Superior temporal gyrus (tissue), 1 donor: Measurements from ENCODE around the gene C1orf141.
A peak's percentile ranks its signal among the peaks of the same experiment; 100 is the strongest.
"Not testable (repeated sequence)": the region's sequence is repeated elsewhere in the genome, so short reads cannot be mapped to it uniquely, and the experiment has no call there.

Experiments
- DNase-seq: peaks from one replicate; pipeline ENCODE4 v3.0.0-alpha.2; 2016; ENCODE audit errors: extremely low spot score

Gene C1orf141

DNA sequence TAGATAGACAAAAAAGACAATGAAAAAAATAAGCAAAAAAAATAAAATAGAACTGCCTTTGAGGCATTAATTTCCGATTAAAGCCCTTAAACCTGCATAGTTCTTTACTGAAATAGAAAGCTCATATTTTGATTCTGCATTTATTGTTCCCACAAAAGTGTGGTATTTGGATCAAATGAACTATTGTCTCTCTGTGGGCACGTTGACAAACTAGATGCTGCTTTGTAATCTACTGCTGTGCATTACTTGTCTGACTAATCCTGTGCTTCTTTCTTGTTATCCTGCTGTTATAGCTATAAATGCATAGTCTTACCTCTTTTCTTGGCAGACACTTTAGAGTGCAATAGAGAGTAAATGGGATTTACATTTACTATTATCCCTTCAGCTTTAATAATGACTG lies 49.4 kb downstream of the C1orf141 start:
- DNase-seq, result peak; percentile 73

DNA sequence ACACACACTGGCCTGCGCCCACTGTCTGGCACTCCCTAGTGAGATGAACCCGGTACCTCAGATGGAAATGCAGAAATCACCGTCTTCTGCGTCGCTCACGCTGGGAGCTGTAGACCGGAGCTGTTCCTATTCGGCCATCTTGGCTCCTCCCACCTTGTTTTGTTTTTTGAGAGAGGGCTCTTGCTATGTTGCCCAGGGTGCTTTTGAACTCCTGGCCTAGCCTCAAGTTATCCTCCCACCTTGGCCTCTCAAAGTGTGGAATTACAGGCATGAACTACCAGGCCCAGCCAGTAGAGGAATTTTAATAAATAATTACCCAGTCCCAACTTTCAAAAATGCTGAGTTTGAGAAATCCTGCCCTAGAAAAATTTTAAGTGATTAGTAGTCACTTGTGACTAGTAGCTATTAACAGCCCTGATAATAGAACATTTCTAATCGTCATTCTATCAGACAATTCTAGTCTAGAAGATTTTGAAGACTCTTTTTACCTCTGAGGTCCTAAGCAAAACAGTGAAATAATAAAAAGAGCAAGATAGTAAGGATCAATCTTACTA lies 49.9 kb downstream of the C1orf141 start:
- DNase-seq, result peak; percentile 9

DNA sequence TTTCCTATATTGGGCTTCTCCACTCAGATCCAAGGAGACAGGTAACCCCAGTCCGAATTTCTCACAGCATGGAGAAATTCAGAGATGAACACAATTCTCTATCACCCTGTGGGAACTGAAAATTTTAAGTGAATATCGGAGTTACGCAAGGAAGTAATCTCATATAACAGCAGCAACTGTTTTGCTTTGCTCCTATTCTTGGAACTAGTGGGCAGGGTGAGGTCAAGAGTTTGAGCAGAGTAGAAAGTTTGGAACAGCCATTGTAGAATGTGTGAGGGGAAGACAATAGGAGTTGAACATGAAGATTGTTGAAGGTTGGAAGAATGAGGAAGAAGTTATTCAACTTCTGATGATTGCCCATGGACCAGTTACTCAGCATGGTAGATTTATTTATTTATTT lies 56.5 kb downstream of the C1orf141 start:
- DNase-seq, result no peak

DNA sequence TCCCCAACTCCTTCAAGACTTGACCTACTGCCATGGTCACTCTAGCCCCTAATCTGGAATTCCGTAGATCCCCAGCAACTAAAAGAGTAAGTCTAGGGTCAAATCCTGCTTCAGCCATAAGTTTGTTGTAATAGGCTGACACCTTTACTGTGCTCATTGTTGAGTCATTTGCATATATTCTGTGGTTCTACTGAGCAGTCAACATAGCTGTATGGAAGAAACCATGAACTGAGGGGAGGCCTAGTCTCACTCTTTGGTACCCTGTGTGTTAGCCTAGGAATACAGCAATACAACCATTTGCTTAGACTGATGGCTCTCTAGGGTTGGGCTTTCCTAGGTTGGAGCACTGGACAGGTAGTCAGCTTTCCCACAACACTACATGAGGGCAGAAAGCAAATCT lies 57.2 kb downstream of the C1orf141 start:
- DNase-seq, result no peak

DNA sequence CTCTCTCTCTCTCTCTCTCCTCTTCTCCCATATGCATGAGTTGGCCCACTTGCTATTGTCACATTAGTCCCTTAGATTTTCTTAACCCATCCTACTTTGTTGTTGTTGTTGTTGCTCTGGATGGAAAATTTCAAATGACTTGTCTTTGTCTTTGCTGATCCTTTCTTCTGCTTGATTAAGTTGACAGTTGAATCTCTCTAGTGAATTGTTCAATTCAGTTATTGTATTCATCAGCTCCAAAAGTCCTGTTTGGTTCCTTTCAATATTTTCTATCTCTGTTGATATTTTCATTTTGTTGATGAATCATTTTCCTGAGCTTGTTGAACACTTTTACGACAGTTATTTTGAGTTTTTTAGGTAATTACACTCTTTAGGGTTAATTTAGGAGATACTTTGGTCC lies 62.0 kb downstream of the C1orf141 start:
- no peak for DNase-seq

DNA sequence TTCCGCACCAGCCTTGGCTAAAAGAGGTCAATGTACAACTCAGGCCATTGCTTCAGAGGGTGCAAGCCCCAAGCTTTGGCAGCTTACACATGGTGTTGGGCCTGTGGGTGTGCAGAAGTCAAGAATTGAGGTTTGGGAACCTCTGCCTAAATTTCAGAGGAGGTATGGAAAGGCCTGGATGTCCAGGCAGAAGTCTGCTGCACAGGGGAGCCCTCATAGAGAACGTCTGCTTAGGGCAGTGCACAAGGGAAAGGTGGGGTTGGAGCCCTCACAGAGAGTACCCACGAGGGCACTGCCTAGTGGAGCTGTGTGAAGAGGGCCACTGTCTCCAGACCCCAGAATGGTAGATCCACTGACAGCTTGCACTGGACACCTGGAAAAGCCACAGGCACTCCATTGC lies 67.1 kb downstream of the C1orf141 start:
- DNase-seq, result not testable (repeated sequence)

DNA sequence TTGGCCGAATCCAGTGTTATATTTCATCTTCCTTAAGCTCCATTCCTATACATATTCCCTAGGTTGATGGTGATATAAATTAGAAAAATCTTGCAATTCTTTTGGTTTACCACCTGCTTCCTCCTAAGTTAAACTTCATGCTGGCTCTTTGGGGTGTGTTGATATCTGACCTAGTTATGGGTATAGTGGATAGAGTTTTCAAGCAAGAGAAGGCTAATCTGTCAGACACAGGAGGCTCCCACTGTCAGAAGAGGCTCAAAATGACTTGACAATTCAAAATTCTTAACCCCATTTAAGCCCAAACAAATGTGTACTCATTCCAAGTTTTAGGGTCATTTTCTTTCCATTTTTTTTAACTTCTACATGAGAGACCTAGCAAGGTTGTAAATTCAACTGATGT lies 72.4 kb downstream of the C1orf141 start:
- no peak for DNase-seq

DNA sequence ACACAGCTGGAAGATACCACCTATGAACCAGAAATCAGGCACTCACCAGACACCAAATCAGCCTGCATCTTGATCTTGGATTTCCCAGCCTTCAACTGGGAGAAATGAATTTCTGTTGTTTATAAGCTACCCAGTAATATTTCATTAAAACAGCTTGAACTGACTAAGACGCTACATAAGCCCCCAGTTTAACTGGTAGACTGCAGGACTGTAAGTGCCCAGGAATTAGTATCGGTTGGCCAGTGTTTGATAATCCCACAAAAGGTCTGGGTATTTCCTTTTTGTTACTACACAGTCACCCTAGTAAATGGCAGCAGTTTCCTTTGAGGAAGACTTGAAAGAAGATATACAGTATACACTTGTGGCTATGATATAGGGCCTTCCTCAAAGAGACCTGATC lies 73.5 kb downstream of the C1orf141 start:
- no peak for DNase-seq

DNA sequence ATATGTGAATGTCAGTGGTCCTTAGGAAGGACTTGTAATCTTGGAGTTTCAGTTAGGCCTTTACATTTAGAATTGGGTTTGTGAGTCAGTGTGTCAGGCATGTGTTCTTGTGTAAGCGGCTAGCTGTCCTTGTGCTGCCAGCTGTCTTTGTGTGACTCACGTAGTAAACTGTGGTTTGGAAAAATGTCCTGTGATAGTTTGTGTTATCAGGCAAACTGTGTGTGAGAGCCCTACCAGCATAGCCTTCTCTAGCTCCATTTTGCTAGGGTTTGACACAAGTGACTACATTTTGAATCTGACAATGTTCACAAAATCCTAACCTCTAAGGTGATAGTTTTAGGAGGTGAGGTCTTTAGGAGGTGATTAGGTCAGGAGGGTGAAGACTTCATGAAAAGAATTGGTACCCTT lies 74.0 kb downstream of the C1orf141 start:
- no peak for DNase-seq

DNA sequence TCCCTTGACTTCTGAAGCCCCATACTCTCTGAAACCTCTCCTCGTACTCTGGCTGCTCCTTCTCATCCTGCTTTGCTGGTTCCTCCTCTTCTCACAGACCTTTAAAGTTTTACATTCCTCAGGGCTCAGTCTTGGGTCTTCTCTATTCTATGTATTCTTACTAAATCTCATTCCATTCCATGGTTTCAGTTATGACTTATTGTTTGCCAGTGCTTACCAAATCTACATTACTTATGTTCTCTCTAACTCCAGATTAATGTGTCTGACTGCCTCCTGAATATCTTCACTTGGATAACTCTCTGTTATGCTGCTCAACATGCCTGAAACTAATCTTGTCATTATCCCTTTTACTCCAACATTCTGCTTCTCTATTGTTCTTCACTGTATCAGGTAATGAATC lies 75.4 kb downstream of the C1orf141 start:
- DNase-seq, result no peak

DNA sequence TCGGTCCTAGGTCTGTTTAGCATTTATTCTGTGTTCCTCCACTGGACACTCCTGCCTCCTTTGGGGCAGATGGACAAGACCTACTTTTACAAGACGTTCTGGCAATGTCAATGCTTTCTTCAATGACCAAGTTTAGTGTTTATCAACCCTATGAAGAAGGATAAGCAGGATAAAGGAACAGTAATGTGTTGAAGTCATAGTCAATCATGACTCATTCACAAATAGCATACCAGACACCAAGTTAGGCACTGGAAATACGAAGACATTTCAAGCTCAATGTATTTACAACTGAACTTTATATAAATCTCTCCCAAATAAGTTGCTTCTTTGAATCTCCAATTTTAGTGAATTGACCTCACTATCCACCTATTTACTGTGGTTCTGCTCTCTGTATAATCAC lies 76.0 kb downstream of the C1orf141 start:
- DNase-seq, result no peak

DNA sequence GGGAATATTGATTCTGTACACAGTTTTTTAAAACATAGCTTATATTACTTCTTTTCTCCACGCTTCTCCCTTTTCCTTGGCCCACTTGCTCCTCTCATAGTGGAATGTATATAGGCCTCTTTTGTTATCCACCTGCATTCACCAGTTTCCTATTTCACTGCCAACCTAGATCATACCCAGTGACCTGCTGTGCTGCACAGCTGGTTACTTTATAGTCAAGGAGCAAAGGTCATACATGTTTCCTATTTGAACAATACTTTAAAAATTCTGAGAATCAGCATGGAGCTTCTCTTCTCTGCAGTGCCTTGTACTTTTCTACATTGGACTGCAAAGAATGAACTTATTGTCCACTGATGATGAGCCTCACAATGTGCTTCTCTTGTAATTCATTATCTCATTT lies 76.5 kb downstream of the C1orf141 start:
- no peak for DNase-seq

DNA sequence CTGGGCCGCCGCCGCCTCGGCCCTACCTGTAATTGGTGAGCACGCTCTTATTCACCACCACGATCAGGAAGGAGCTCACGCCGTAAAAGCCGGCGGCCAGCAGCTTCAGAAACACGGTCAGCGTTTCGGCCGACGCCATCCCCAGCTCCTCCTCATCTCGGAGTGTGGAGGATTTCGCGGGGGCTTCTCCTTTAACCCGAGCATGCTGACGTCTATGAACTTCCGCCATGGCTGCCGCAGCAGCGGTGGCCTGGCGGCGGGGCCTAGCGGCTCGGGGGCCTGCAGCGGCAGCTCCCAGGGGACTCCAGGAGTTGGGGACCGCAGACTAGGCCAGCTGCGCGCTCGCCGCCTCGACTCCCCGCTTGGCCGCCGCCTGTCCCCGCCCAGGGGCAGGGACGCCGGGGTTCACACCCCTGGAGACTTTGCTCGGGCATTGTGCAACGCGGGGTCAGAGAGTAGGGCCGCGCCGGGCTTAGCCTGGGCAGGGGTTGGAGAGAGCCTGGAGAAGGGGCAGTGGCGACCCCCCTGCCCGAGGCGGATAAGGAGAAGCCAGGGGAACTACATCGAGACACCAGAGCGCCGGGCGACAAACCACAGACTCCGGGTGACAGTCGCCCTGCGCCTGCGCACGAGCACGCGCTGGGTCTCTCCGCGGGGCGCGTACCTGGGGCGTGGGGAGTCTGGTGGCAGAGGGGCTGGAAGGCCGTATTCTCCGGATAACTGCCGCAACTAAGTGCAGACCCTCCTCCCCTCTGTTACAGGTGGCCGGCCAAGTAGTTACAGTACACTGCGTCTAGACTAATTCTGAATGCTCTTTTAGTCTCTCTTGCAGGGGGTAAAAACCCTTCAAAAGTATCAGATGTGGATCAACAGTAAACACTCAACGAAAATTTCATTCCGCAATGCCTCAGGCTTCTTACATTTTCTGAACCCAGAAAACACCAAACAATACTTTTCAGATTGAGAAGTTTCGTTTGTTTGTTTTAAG lies 80.7 kb downstream of the C1orf141 start, which contains the start of gene SLC35D1:
TSS of gene SLC35D1 (minus strand) at position 364 of the 988 bp plus-strand sequence. CDS start at position 229, 135 bp downstream.
- DNase-seq, result peak; percentile 83

DNA sequence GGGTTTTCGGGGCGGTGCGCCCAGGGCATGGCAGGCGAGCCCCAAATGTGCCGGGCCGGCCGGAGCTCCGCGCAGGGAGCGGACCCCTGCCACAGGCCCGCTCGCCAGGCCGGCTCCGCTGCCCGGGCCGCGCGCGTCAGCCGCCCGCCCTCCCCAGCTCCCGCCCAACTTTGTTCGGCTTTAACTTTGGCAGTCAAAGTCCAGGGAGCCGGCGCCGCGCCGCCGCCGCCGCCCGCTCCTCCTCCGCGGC lies 81.3 kb downstream of the C1orf141 start:
- DNase-seq, result peak; percentile 53

DNA sequence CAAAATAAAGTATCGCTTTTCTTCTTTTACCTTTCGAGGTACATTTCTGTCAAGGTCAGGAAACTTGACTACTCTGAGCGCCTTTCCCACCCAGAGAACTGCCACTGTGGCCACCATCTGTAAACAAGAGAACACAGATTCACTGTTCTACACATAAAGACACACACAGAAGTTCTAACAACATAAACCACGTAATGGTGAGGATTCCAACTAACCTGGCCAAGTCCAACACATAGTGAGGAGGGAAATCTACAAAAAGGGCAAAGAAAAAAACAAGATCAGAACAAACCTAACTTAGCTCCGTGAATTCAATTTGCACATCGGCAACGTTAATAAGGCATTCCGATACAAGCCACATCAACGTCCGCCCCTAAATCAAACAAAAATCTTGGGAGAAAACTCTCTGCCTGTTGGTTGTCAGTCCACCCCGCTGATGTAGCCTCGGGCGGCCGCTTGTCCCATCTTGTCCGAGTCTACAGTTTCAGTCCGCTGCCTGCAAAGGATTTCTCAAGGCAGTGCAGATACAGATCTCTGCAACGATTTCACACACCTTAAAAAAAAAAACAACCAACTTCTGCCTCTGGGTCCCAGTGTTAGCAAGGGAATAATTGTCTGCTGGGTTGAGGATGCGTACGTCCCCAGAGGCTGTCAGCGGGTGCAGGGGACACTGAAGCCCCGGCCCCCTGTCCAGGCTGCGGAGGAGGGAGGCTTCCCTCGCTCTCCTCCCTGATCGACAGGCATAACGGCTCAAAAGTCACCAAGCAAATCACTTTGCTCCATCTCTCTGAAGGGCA lies 81.8 kb downstream of the C1orf141 start:
- DNase-seq, result peak; percentile 60

DNA sequence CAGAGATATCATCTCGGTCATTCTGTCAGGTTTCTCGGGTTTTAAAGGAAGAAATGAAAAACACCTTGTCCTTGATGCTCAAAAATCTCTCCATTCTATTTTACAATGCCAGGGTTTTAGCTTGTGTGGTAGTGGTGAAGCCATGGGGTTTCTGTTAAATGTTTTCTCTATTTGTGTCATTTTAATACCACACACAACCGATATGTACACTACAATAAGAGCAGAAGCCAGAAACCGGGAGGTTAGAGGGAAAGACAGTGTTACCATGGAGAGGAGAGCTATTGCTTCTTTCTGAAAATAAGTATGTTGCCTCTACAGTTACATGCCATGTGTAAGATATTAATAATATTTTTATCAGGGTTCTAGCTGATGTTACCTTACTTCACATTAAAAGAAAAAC lies 83.6 kb downstream of the C1orf141 start:
- DNase-seq, result no peak

DNA sequence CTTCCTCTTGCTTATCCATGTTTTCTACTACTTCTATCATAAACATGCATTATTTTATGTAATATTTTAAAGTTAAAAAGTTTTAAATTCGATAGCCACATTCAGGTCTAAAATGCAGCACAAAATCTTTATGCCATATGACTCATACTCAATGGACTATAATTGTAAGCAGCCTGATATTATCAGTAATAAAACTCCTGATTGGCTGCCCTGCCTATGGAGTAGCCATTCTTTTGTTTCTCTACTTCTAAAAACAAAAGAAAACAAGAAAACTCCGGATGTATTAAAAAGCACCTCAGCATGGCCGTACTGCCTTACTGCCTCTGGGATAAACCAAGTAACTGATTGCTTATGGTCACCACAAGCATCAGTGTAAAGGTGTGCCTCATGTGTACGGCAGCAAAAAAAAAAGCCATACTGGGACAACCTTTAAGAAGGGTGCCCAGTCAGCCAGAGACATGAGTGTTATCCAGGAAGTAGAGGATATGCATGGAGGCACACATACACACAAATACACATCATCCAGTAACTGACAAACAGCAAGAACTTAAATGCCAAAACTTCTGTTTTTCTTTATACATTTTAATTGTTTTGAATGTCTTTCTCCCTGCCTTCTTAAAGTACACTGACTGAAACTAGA lies 90.0 kb downstream of the C1orf141 start:
- no peak for DNase-seq

DNA sequence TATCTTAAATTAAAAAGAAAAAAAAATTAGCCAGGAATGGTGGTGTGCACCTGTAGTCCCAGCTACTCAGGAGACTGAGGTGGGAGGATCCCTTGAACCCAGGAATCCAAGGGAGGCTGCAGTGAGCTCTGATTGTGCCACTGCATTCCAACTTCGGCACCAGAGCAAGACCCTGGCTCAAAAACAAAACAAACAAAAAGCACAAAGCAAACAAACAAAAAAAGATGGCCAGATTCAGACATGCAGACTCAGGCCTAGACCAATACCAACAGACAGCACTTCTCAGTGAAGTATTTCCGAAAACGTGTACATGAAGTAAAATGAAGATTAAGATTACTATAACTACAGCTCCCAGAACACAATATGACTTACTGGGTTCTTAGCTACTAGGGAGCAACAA lies 91.4 kb downstream of the C1orf141 start:
- DNase-seq, result no peak
